Fibroblast of the aortic adventitia (primary cell): Measurements from ENCODE around the gene INSM1. TPM values are rescaled to one million over a fixed set of nuclear protein-coding genes. Genes with fewer than 3 reads are reported as not detected.

Source experiments
- DNase-seq: peaks from one replicate; pipeline ENCODE4 v3.0.0-alpha.2; 2010; ENCODE audit warnings: low read depth
- H3K4me3 ChIP-seq: 2 replicates; pipeline ENCODE4 v1.5.1; 2011; ENCODE audit warnings: low read depth, mild to moderate bottlenecking, control low read depth, low read length, moderate library complexity
- CTCF ChIP-seq: IDR thresholded peaks from 2 replicates; pipeline ENCODE4 v1.5.1; 2011; ENCODE audit warnings: mild to moderate bottlenecking, low read length, control low read depth, inconsistent platforms; ENCODE audit not compliant: insufficient read depth
- total RNA-seq: library from RNA; depleted of rRNA; stranded (reverse); fragments of >200 nt; gene quantifications from 2 replicates; pipeline ENCODE4 v1.2.3, GENCODE V29; 2012; ENCODE audit warnings: low replicate concordance

Gene INSM1
- not detected in 2 replicates for total RNA-seq

- H3K4me3 ChIP-seq: no peak within 1 kb of the TSS
- no peak for DNase-seq
These were observed at the start of gene INSM1 for GRCh38 chr20:20367575-20368417. TSS of gene INSM1 (plus strand) at chr20:20368104. CDS start at chr20:20368268, 164 bp downstream.

GRCh38 chr20:20318365-20319161 is 49.3 kb upstream of the INSM1 start:
- no peak overlapping the region for H3K4me3 ChIP-seq
- no peak for TF ChIP-seq CTCF
- DNase-seq: peak; percentile 2

More at GRCh38 chr20:20367575-20368417, at the start of gene INSM1:
- TF ChIP-seq CTCF: no peak

- no peak for DNase-seq
- no peak overlapping the region for H3K4me3 ChIP-seq
- TF ChIP-seq CTCF: no peak
These were observed 46.8 kb upstream of the INSM1 start for GRCh38 chr20:20321134-20321533.

- no peak for TF ChIP-seq CTCF
- no peak overlapping the region for H3K4me3 ChIP-seq
- no peak for DNase-seq
These were observed 46.0 kb upstream of the INSM1 start for GRCh38 chr20:20321917-20322316.

- H3K4me3 ChIP-seq: no peak overlapping the region
- DNase-seq: no peak
- TF ChIP-seq CTCF: no peak
These were observed 45.0 kb upstream of the INSM1 start for GRCh38 chr20:20322912-20323311.

- DNase-seq: no peak
- no peak overlapping the region for H3K4me3 ChIP-seq
- TF ChIP-seq CTCF: no peak
These were observed 40.2 kb upstream of the INSM1 start for GRCh38 chr20:20327746-20328145.
